Endothelial cell of umbilical vein (primary cell): Measurements from ENCODE around the gene THEMIS. TPM values are rescaled to one million over a fixed set of nuclear protein-coding genes. Genes with fewer than 3 reads are reported as not detected.

Source experiments
- BruUV-seq: library from RNA; stranded (reverse); fragments of 400-500 nt; replicated peaks from 2 replicates; lab custom pipeline; 2021; lab: Mats Ljungman, UMichigan
- CTCF ChIA-PET: fragments of 300-600, 350-600 bp; sonication (Branson Sonifier 250); formaldehyde crosslinking; loops from one replicate; lab custom pipeline; 2021; ENCODE audit warnings: antibody characterized with exemption, inconsistent platforms; lab: Charles Lee
- POLR2A ChIA-PET: fragments of 300-600, 350-600 bp; sonication (Branson Sonifier 250); formaldehyde crosslinking; loops from one replicate; lab custom pipeline; 2021; ENCODE audit warnings: antibody characterized with exemption, inconsistent platforms; lab: Charles Lee
- DNase-seq: peaks from one replicate; pipeline ENCODE4 v3.0.0-alpha.2; 2011; ENCODE audit warnings: low read depth, low spot score
- FAIRE-seq: peaks from 2 replicates; lab custom pipeline; 2011; peaks lifted over from hg19 to GRCh38; lab: Jason Lieb, UNC
- H2AFZ ChIP-seq: 2 replicates; pipeline ENCODE4 v1.6.0; 2012; ENCODE audit warnings: low read depth, low read length, control low read depth, inconsistent platforms
- H3K27ac ChIP-seq: 2 replicates; pipeline ENCODE4 v1.5.1; 2011; ENCODE audit warnings: low read depth, mild to moderate bottlenecking, control low read depth, low read length, moderate library complexity; ENCODE audit not compliant: insufficient read depth
- H3K27me3 ChIP-seq, 2 experiments: 2 replicates each; pipeline versions ENCODE4 v1.6.0 to v1.6.1; 2011; ENCODE audit warnings: low read length in 2 of 2, mixed read lengths in 1 of 2; ENCODE audit not compliant: control insufficient read depth in 2 of 2, insufficient read depth in 2 of 2
- H3K36me3 ChIP-seq, 2 experiments: 2 replicates in 1 of 2; 3 replicates in 1 of 2; pipeline ENCODE4 v1.5.1; 2011; ENCODE audit warnings: low read length in 2 of 2, mild to moderate bottlenecking in 1 of 2, moderate library complexity in 1 of 2; ENCODE audit not compliant: control insufficient read depth in 2 of 2, insufficient read depth in 2 of 2; ENCODE audit errors: extremely low read depth in 1 of 2
- H3K4me1 ChIP-seq: 3 replicates; pipeline ENCODE4 v1.5.1; 2011; ENCODE audit warnings: mild to moderate bottlenecking, low read length; ENCODE audit not compliant: control insufficient read depth, insufficient read depth; ENCODE audit errors: extremely low read depth
- H3K4me2 ChIP-seq: 2 replicates; pipeline ENCODE4 v1.6.1; 2011; ENCODE audit warnings: low read length, control low read depth, mixed read lengths; ENCODE audit not compliant: insufficient read depth
- H3K4me3 ChIP-seq, 3 experiments: fragments of 200-600 bp in 1 of 3; sonication (generic), shearing (Covaris generic) in 1 of 3; replicated peaks in 1 of 3; 2 replicates each; pipeline ENCODE4 v1.5.1; 2011 to 2016; ENCODE audit warnings: control low read depth in 3 of 3, low read length in 3 of 3, mild to moderate bottlenecking in 2 of 3, inconsistent platforms in 1 of 3, low read depth in 1 of 3, moderate library complexity in 1 of 3; ENCODE audit not compliant: insufficient read depth in 1 of 3
- H3K79me2 ChIP-seq: 2 replicates; pipeline ENCODE4 v1.6.0; 2012; ENCODE audit warnings: low read length, inconsistent platforms; ENCODE audit not compliant: control insufficient read depth, insufficient read depth
- H3K9ac ChIP-seq: replicated peaks from 2 replicates; pipeline ENCODE3; 2011; ENCODE audit warnings: low read length, control low read depth; ENCODE audit not compliant: insufficient read depth; ENCODE audit errors: extremely low read depth
- H3K9me1 ChIP-seq: replicated peaks from 3 replicates; pipeline ENCODE4 v1.6.0; 2011; ENCODE audit warnings: mild to moderate bottlenecking, low read length; ENCODE audit not compliant: control insufficient read depth, insufficient read depth; ENCODE audit errors: extremely low read depth
- H3K9me3 ChIP-seq: replicated peaks from 2 replicates; pipeline ENCODE4 v1.5.1; 2012; ENCODE audit warnings: low read length, inconsistent platforms; ENCODE audit not compliant: control insufficient read depth, insufficient read depth
- H4K20me1 ChIP-seq: replicated peaks from 2 replicates; pipeline ENCODE3; 2011; ENCODE audit warnings: mild to moderate bottlenecking, low read length; ENCODE audit not compliant: control insufficient read depth, insufficient read depth; ENCODE audit errors: extremely low read depth
- EZH2 ChIP-seq: IDR thresholded peaks from 2 replicates; pipeline ENCODE4 v1.6.1; 2012; ENCODE audit warnings: borderline replicate concordance, low read depth, mild to moderate bottlenecking, moderate library complexity, low read length, inconsistent platforms; ENCODE audit not compliant: severe bottlenecking
- FOS ChIP-seq: IDR thresholded peaks from 2 replicates; pipeline ENCODE4 v1.6.1; 2011; ENCODE audit warnings: mild to moderate bottlenecking, low read length, moderate library complexity, borderline replicate concordance; ENCODE audit not compliant: insufficient read depth
- GATA2 ChIP-seq: IDR thresholded peaks from 2 replicates; pipeline ENCODE4 v1.7.0; 2011; ENCODE audit warnings: low read depth, mild to moderate bottlenecking, moderate library complexity, mixed read lengths, low read length; ENCODE audit not compliant: insufficient read length, insufficient read depth
- MAX ChIP-seq: IDR thresholded peaks from 2 replicates; pipeline ENCODE4 v1.6.1; 2011; ENCODE audit not compliant: insufficient read depth, insufficient read length
- MYC ChIP-seq: IDR thresholded peaks from one replicate; pipeline ENCODE4 v1.6.1; 2011; ENCODE audit warnings: mild to moderate bottlenecking, low read depth, low read length
- POLR2A ChIP-seq: IDR thresholded peaks from 2 replicates; pipeline ENCODE4 v1.6.1; 2012; ENCODE audit warnings: low read depth, mild to moderate bottlenecking, control low read depth, low read length
- POLR2AphosphoS5 ChIP-seq: IDR thresholded peaks from 2 replicates; pipeline ENCODE4 v1.6.1; 2012; ENCODE audit warnings: low read depth, mild to moderate bottlenecking, control low read depth, low read length, moderate library complexity; ENCODE audit not compliant: insufficient read depth
- dilution Hi-C: fragments of 300-500 bp; cut with MboI; formaldehyde crosslinking; loops from one replicate; pipeline ENCODE4 v1.15.0; 2019; ENCODE audit warnings: low sequenced_read_pairs; ENCODE audit not compliant: extremely low pct_ligation_motif_present
- intact Hi-C: fragments of 100-400 bp; cut with micrococcal nuclease; formaldehyde crosslinking; loops from one replicate; pipeline ENCODE4 v1.10.0; 2022
- polyA plus RNA-seq, 4 experiments: library from polyadenylated mRNA; depleted of rRNA in 3 of 4; stranded (reverse) in 3 of 4; unstranded in 1 of 4; fragments of >200 nt; gene quantifications; 2 replicates each; pipeline versions ENCODE4 v1.2.1 to v1.2.3, GENCODE V29; 2011 to 2012; ENCODE audit warnings: missing spikeins in 1 of 4
- total RNA-seq: library from RNA; stranded (reverse); gene quantifications from 2 replicates; pipeline ENCODE4 v1.2.3, GENCODE V29; 2021
- TF ChIP-seq, protein P1 (sequence below), 2 donors: IDR thresholded peaks; 1 replicate in 1 of 2; 2 replicates in 1 of 2; pipeline ENCODE4 v1.5.1; 2011; ENCODE audit warnings: low read length in 2 of 2, mild to moderate bottlenecking in 2 of 2, moderate library complexity in 2 of 2, control low read depth in 1 of 2, inconsistent platforms in 1 of 2, low read depth in 1 of 2; ENCODE audit not compliant: insufficient read depth in 1 of 2; ENCODE audit errors: extremely low read depth in 1 of 2

THEMIS gene
- total and polyA plus RNA-seq, 2 donors (not counting 3 experiments of a cell fraction or from before 2014, with no cell fraction given) = not detected

- Histone ChIP-seq H3K4me2 (no peak overlapping the region), H3K36me3 (no peaks in the 10 kb centered on the region), H3K4me3 (no peak overlapping the region), H4K20me1 (no peaks in the 10 kb centered on the region), H3K27ac (no peak overlapping the region), H2AFZ (no peak overlapping the region), H3K9ac (no peak overlapping the region), H3K9me1 (no peaks in the 10 kb centered on the region), H3K79me2 (no peaks in the 10 kb centered on the region), H3K4me1 (no peaks in the 10 kb centered on the region), H3K27me3 (peaks cover 0 to 4% of the 10 kb centered on the region in 2 experiments), H3K9me3 (no peaks in the 10 kb centered on the region)
- dilution Hi-C loops = no loop called here
- POLR2A ChIA-PET = no interaction called here
- FAIRE-seq = no peak
- CTCF ChIA-PET = no interaction called here
- intact Hi-C loops = no loop called here
- no TSS peak for BruUV-seq
- no peak for TF ChIP-seq POLR2AphosphoS5
- TF ChIP-seq FOS = no peak
- TF ChIP-seq EZH2 = no peak
- no peak for TF ChIP-seq POLR2A
- no peak for TF ChIP-seq MAX
- no peak for DNase-seq
Measured at GRCh38 chr6:127695108-127695507, 205.8 kb downstream of the THEMIS start.

DNA sequence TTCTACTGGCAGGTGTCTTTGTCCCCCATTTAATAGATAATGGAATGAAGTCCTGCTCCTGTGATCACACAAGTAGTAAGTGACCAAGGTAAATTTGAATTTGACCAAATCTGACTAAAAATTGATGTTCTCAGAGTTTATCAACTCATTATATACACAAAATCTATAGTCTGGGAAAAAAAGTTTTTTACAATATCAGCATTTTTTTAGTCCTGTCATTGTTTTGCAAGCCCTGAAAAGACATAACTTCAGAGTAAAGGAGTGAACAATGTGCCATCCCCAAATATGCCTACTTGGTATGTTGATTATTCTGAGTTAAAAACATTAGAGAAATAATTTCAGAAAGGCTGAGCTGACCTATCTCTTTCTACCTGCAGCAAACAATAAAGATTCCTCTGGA is 209.7 kb downstream of the THEMIS start:
- Histone ChIP-seq H4K20me1 (no peaks in the 10 kb centered on the region), H3K79me2 (no peaks in the 10 kb centered on the region), H3K9me3 (no peaks in the 10 kb centered on the region), H3K4me2 (no peak overlapping the region), H3K9me1 (no peaks in the 10 kb centered on the region), H3K9ac (no peak overlapping the region), H3K27me3 (peaks cover under 1 to 4% of the 10 kb centered on the region in 2 experiments), H3K27ac (no peak overlapping the region), H3K4me1 (no peaks in the 10 kb centered on the region), H3K4me3 (no peak overlapping the region), H3K36me3 (no peaks in the 10 kb centered on the region), H2AFZ (no peak overlapping the region)
- dilution Hi-C loops (no loop called here), intact Hi-C loops (no loop called here)
- ChIA-PET CTCF (no interaction called here), POLR2A (no interaction called here)
- FAIRE-seq (no peak), DNase-seq (no peak)
- TF ChIP-seq GATA2 (no peak), POLR2AphosphoS5 (no peak), MYC (no peak)
- TF ChIP-seq, protein P1, sequence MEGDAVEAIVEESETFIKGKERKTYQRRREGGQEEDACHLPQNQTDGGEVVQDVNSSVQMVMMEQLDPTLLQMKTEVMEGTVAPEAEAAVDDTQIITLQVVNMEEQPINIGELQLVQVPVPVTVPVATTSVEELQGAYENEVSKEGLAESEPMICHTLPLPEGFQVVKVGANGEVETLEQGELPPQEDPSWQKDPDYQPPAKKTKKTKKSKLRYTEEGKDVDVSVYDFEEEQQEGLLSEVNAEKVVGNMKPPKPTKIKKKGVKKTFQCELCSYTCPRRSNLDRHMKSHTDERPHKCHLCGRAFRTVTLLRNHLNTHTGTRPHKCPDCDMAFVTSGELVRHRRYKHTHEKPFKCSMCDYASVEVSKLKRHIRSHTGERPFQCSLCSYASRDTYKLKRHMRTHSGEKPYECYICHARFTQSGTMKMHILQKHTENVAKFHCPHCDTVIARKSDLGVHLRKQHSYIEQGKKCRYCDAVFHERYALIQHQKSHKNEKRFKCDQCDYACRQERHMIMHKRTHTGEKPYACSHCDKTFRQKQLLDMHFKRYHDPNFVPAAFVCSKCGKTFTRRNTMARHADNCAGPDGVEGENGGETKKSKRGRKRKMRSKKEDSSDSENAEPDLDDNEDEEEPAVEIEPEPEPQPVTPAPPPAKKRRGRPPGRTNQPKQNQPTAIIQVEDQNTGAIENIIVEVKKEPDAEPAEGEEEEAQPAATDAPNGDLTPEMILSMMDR (IDR thresholded peaks at IDR 0.05; ENCODE audit: extremely low read depth in 1 of 2, insufficient read depth in 1 of 2, low read depth in 1 of 2, low read length in 2 of 2) = no peak
- BruUV-seq = no TSS peak
